GM21367 (cell line): ENCODE results near the gene DEPDC1B.
"Not testable (repeated sequence)": the region's sequence is repeated elsewhere in the genome, so short reads cannot be mapped to it uniquely, and the experiment has no call there.

ENCODE experiments used
- ATAC-seq: cut with Tn5 transposase; IDR thresholded peaks from one replicate; pipeline ENCODE4 v1.9.1; 2021; ENCODE audit not compliant: unreplicated experiment

DEPDC1B gene

DNA sequence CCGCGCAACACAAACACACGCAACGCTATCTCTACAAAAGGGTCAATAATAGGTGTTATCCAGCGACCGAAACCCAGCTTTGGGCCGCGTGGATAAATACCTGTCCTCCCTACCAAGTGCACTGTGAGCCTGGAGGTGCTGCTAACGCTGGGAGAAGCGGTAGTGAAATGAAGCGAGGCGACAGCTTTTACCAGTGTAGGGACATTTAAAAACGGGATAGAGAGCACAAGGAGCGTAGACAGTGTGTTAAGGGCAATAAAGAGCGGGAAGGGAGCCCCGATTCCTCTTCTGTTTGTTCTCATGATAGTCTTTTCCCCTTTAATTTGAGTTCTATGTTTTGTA lies 421 bp upstream of the DEPDC1B start:
- no peak for ATAC-seq

DNA sequence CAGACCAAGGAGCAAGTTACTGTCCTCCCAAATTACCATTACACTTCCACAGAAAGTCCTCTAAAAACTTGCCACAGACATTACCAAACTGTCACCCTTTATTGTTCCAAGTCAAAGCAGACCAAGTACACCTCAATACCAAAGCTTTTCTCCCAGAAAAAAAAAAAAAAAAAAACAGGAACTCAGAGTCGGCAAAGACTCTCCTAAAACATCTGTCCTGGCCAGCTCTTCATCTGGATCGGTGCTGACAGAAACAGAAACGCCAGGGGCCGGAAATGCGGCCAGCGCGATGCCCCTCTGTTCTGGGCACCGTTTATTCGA lies 718 bp downstream of the DEPDC1B start:
- no peak for ATAC-seq

DNA sequence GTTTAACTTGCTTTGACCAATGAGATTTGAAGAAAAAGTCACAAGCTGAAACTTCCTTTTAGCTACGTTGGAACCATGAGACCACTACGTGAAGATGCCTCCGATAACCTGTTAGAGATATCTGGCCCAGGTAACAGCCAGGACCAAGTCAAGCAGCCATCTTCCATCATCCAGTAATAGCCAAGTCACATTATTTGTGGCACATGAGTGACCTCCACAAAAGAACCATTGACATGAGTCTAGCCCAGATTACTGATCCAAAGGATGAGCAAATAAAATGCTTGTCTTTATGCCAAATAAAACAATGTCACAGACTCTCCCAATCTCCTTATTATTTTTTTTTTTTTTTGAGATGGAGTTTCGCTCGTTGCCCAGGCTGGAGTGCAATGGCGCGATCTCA lies 1.6 kb downstream of the DEPDC1B start:
- ATAC-seq = no peak

DNA sequence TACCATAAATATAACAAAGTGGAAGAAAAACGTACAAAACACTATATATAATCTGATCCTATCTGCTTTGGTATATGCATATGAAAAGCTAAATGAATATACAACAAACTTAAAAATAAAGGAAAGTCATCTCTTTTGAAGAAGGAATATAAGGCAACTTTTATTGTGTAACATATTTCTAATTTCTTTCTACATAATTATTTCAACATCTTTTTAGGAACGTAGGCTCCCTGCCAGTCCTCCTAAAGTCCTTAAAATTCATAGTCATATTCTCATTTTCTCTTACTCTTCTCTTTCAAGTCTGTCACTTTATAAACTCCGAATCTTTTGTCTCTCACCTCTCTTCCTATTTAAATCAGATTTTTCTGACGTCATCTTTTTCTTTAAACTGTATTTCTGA lies 9.6 kb downstream of the DEPDC1B start:
- ATAC-seq = no peak

DNA sequence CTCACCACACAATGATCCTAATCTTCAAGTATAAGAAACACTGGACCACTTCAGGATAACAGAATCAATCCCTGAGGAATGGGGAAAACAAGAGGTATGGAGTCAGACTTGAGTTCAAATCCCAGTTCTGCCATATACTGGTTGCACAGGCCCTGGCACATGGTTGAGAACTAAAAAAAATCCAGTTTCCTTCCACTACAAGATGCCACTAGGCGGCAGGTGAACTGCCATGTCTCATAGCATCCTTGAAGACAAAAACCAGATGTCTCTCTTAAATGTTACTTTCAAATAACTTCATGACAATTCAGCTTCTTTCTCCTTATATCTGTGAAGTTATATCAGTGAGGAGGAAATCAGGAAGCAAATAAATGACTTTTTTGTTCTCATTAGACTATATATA lies 11.0 kb downstream of the DEPDC1B start:
- no peak for ATAC-seq

DNA sequence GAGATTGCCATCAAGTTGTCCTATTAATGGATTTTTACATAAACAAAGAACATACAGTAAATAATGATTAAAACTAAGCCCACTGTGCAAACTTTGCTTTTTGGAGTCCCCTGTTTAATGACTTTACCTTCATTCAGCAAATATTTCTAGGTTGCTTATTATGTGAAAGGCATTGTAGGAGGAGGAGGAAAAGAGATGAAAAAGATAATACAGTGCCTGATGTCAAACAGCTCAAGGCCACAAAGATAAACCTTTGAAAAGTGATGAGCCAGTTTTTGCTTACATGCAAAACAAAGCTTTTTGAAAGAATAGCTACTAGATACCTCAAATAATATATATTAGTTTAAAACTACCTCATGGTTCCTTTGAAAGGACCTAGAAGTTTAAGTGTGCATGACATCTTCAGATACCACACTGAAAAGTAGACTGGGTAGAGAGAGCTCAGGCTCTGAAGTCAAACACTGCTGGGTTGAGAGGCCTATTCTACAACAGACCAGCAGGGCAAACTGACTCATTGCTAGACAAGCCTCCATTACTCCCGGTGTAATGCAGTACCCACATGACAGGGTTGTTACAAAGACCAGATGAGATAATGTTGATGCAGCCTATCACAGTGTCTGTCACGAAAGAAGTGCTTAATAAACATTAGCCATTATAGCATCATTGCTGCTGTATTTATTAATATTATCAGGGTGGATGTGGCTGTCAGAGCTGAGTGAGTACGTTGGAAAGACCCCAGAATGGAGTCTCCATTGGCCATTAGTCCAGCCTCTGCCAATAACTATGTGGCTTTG lies 11.8 kb downstream of the DEPDC1B start:
- ATAC-seq = peak; percentile 99

DNA sequence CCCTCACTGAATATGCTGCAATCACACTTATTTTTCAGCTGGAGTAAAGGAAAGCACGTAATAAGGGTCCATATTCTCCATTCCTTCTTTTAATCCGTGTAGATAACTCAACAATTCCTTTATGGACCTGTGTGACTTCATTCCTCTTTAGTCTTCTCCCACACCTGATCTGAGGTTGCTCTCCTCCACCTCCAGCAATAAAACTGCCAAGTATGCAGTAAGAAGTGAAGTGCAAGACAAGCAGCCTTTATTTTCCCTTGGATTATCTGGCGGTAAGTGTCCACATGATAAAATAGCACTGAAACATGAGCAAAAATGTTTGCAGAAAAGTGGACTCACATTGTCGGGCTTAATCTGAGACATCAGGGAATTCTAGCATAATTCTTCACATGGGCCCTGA lies 13.8 kb downstream of the DEPDC1B start:
- no peak for ATAC-seq

DNA sequence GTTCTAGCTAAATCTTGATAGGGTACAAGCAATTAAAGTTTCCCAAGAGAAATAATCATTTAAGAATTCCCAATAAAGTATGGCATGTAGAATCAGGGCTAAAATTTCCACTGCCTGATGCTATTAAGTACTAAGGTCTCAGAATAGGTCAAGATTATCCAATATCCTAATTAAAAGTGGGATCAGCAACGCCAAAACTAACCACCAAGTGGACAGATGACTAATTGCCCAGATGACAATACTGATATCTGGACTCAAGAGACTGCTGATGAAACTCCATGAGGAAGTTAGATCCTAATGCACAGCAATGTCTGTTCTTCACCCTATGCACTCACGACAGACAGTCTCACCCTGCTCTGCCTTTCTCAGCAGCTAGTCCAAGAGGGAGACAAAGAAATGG lies 14.3 kb downstream of the DEPDC1B start:
- ATAC-seq = no peak

DNA sequence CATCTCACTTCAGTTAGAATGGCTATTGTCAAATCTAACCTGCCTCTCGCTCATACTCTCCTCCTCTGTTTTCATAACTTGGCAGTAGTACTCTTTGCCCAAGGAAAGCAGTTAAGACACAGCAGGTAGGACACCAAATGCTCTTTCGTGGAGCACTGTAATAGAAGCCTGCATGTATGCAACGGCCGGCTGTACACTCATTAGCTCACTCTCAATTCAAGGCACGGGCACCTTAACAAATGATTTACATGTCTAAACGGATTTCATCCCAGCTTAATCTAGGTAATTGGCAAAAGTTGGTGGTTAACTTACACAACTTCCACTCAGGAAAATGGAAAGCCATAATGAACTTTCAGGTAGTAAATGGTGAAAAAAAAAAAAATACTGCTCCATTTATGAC lies 14.9 kb downstream of the DEPDC1B start:
- ATAC-seq = no peak

DNA sequence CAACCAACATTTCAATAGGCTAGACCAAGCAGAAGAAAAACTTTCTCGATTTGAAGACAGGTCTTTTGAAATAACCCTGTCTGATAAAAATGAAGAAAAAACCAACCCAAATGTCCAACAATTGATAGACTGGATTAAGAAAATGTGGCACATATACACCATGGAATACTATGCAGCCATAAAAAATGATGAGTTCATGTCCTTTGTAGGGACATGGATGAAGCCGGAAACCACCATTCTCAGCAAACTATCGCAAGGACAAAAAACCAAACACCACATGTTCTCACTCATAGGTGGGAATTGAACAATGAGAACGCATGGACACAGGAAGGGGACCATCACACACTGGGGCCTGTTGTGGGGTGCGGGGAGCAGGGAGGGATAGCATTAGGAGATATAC lies 18.0 kb downstream of the DEPDC1B start:
- not testable (repeated sequence) for ATAC-seq

DNA sequence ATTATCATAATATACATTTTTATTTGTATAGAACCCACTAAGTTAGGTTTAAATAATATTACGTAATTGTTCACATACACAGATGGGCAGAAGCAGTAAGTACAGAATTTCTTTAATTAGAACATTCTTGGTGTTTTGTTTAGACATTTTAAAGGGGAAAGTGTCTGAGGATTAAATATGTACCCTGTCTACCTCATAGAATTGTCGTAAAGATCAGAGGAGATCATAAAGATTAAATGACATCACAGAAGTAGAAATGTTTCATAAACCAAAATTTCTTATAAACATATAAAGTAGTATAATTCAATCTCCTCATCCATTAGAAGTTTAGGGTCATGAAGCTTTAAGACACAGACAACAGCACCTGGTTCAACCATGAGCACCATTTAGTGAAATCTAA lies 20.1 kb downstream of the DEPDC1B start:
- ATAC-seq = no peak

DNA sequence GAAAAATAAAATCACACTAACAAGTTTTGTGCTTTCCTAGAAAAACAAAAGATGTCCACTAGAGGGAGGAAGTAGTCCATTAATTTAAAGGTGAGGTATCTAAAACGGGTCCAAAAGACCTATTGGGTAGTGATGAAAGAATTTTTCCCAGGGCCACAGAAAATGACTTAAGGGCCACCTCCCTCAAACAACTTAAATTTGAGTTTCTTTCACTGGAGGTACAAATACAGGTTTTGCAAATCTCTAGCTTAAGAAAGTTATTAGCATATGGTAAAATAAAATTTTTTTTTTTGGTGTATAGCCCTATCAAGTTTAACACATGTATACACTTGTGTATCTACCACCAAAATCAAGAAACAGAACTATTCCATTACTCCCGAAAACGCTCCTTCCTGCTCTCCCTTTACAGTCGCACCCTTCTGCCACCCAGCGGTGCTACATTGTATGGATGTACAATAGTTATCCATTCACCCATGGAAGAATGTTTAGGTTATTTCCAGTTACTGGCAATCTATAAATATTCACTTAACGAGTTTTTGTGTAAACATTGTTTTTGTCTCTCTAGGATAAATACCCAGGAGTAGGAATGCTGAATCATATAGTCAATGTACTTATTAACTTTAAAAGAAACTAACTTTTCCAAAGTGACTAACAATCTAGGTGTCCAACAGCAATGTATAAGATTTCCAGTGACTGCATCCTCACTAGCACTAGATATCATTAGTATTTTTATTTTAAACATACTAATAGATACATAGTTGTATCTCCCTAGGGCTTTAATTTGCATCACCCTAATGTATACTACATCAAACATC lies 21.9 kb downstream of the DEPDC1B start:
- peak; percentile 47 for ATAC-seq

DNA sequence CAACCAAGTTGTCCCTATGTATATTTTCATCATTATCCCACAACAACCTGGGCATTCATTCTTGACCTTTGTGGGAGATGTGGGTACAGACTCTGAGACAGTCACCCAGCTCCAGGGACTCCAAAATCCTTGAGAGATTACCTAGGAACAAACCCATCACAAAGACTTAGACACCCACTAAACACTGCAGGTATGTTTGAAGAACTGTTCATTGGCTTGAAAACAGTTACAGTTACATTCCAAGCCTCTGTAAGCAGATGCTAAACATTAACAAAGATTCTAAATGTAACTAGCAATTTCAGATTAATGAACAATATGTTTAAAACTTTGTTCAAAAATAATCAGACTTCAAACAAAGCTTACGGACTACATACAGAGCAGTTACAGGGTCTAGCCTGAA lies 24.7 kb downstream of the DEPDC1B start:
- no peak for ATAC-seq

DNA sequence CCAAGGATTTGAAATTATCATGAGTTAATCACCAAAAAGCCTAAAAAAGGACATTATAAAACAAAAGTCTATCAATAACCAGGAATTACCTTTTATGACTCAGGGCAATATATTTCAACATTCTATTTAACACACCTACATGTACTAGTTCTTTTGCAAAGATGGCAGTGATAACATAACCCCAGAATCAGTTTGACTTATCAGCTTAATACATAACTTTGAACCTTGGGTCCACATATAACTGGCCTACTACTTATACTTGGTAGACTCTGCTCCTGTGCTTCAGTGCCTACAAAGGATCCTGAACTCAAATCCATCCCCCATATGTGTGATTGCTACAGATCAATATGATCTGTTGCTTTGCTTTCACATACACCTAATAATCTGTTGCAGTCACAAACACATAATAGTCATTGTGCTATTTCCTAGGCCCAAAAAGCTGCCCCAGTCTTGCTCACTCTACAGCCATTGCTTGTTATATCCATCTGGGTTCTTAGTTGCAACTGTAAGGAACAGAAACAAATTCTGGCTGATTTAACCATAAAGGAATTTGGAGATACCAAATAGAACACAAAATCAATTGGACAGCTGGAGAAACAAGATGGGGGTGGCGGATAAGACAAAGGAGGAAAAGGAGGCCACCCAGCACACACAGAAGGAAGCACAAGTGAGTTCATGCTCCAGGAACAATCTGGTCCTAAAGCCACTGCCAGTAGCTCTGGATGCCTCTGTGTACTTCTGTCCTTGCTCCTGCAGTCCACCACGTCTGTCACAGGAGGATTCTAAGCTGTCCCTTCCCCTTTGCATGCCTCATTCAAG lies 25.5 kb downstream of the DEPDC1B start:
- ATAC-seq = no peak

DNA sequence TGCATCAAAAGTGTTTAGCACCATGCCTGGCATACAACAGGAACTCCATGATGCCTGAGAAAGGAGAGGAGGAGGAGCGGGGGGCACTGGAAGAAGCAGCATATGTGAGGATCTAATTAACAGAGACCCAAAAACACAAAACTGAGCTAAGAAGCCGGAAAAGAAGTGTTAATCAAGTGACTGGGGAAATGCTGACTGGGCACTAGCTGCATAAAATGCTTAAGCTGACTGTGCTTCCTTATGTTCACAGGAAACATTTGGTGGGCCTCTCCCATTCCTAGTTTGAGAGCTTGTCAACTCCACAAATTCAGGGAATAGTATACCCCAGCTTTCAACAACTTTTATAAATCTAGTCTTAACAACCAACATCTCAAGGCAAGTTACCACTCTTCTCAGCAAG lies 26.6 kb downstream of the DEPDC1B start:
- ATAC-seq = no peak

DNA sequence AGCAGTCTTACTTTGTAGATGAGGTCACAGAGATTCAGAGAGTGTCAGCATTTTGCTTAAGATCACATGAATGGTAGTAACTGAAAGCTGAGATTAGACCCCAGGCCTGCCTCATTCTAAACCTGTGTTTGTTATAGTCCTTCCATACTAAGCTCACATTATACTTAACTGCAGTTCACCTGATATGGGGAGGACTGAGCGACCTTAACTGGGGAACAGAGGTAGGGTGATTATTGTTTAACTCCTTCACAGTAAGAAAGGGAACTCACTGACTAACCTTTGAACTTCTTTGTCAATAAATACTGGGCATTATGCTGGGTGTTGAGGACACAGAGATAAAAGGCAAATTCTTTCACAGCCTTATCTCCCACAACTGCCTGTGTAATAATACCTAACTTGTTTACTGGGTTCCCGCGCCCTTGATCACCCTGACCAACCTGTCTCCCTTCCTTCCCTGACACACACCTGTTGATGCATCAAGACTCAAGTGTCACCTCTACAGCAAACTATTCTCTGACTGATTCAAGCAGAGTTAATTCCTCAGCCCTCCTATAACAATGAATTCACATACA lies 27.2 kb downstream of the DEPDC1B start:
- ATAC-seq = no peak

DNA sequence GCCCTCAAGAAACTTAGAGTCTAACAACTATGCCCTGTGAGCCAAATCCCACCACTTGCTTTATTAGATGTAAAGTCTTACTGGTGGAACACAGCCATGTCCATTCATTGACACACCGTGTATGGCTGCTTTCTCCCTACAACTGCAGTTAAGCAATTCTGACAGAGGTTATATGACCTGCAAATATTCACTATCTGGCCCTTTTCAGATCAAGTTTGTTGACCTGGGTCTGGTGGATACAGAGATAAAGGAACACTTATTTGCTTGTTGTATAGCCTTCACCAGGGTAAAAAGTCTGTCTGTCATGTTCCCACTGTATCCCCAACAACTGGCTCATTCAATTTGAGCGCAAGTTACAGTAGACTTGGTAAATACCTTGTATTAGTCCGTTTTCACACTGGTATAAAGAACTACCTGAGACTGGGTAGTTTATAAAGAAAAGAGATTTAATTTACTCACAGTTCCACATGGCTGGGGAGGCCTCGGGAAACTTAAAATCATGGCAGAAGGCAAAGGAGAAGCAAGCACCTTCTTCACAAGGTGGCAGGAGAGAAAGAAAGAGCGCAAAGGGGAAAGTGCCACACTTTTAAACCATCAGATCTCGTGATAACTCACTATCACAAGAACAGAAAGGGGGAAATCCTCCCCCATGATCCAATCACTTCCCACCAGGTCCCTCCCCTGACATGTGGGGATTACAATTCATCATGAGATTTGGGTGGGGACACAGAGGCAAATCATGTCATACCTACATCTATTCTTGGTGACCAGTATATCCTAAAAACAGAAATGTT lies 27.9 kb downstream of the DEPDC1B start:
- ATAC-seq = no peak

DNA sequence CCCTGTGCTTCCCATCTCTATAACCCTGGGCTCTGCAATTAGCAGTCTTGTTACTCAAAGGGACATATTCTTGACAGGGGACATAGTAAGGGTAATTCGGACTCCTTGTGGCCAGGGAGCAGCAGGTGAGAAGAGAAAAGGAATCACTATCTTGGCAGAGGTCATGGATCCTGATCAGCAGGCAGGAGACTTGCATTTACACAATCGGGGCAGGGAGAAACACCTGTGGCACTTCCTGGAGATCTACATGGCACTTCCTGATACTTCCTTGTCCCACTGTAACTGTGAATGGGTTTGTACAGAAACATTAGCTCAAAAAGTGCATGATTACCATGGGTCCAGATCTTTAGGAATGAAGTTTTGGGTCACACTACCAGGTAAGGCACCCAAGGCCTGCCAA lies 29.2 kb downstream of the DEPDC1B start:
- no peak for ATAC-seq

DNA sequence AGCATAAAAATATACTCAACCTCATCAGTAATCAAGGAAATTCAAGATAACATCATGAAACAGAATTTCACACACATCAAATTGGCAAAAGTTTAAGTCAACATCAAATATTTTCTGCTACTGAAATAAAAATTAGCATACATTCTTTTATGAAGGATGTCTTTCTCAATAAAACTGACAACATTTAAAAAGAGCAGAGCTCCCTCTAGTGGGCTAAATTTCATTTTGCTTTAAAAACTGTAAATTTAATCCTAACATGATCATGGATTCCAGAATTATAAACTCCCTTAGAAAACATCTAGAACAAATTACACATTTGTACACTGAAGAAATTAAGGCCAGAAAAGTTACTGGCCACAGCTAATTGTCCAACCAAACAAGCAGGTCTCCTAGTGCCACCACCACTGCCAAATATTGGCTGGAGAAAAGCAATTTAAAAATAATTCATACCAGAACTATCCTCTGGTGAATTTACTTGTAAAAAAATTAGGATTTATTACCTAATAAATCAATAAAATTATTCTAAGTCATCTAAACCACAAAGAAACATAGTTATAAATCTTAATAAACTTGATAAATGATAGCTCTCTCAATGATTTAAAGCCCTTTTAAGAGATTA lies 31.2 kb downstream of the DEPDC1B start:
- no peak for ATAC-seq

DNA sequence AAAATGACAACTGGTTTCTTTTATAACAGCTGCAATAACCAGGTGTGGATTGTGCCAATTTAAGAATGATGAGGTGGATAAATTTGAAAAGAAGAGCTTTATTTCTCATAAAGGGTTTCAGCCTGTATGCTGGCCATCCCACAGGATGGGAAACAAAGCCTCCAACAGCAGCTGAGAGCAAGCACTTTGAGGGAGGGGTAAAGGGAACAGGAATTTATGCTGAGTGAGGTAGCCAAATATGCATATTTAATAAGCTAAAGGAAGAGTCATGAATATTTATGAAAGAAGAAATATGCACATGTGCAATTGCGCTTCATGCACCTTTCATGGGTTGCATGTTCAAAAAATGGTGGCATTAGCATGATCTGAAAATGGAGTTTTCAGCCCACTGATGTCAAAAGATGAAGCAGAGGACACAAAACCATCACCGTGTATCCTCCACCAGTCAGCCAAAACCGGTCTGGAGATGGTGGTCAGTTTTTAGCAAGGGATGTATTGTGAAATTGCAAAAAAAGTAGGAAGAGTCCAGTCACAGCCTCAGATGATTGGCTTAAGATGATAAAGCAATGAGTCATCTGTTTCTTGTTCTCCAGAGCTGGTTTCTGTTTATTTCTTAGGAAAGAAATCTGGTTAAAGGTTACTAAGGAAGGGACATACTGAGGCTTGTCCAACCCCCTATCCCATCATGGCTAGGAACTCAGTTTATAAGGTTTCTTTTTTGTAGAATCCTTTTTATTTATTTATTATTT lies 47.9 kb downstream of the DEPDC1B start:
- no peak for ATAC-seq
